ENCODE measurements around the gene C5orf15.

C5orf15 gene

DNA sequence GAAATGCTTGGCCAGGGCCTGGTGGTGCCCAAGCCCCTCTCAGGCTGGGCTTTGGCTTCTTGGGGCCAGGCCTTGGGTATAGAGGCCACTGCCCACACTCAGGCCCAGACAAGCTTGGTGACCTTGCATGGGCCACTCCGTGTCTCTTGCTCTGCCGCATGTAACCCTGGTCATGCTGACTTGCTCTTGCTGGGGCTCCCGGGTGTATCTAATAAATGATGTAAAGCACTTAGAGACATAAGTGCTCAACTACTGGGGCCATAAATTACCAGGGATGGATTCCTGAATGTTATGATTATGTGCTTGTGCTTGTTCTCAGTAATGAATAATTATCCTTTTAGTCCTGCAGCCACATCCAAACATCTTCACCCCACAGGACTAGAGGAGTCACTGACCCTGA is 54.0 kb downstream of the C5orf15 start:
- H3K4me3 ChIP-seq (ENCODE audit: low read length): no peak overlapping the region
- DNase-seq (ENCODE audit: low read depth): no peak
- no peak overlapping the region for H3K9ac ChIP-seq (ENCODE audit: low read length)
- peaks cover 47% of the 10 kb centered on the region for H3K27me3 ChIP-seq (replicated peaks; ENCODE audit: control insufficient read depth, insufficient read depth, low read length)
- no peaks in the 10 kb centered on the region for H3K9me3 ChIP-seq (ENCODE audit: control insufficient read depth, low read length)
- H3K4me1 ChIP-seq (ENCODE audit: control insufficient read depth, insufficient read depth, low read length): no peaks in the 10 kb centered on the region
- no peaks in the 10 kb centered on the region for H3K36me3 ChIP-seq (ENCODE audit: control insufficient read depth, insufficient read depth, low read length, severe bottlenecking)

DNA sequence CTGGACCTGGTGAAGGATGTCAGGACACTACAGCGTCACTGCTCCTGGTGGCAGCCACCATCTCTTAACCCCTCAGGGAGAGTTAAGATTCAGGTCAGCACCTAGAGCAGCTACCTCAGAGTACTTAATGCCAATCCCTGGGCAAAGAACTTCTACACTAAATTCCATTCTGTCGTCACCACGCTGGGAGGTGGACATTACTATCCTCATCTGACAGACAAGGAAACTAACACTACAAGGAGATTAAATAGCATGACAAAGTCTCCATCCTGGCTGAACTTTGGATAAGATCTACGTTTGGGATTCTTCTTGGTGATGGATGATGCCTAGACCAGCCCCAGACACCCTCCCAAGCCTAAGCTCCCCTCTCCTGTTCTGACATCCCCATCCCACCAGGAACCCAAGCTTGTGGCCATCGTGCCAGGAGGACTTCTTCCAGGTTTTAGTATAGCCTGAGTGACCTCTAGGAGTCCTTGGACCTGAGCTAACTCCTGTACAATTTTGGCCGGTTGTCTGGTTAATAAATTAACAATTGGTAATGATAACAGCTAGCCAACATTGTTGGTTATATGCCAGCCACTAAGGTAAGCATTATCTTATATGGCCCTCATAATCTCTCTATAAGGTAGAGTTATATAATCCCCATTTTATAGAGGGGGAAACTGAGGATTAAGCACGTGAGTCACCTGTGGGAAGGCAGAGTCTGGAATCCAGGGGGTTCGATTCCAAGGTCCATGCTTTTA is 54.8 kb downstream of the C5orf15 start:
- Histone ChIP-seq H3K4me3 (ENCODE audit: low read length) (no peak overlapping the region), H3K9ac (ENCODE audit: low read length) (no peak overlapping the region), H3K4me1 (ENCODE audit: control insufficient read depth, insufficient read depth, low read length) (no peaks in the 10 kb centered on the region), H3K9me3 (ENCODE audit: control insufficient read depth, low read length) (no peaks in the 10 kb centered on the region), H3K36me3 (ENCODE audit: control insufficient read depth, insufficient read depth, low read length, severe bottlenecking) (no peaks in the 10 kb centered on the region), H3K27me3 (replicated peaks; ENCODE audit: control insufficient read depth, insufficient read depth, low read length) (peaks cover 49% of the 10 kb centered on the region)
- DNase-seq (ENCODE audit: low read depth): no peak

DNA sequence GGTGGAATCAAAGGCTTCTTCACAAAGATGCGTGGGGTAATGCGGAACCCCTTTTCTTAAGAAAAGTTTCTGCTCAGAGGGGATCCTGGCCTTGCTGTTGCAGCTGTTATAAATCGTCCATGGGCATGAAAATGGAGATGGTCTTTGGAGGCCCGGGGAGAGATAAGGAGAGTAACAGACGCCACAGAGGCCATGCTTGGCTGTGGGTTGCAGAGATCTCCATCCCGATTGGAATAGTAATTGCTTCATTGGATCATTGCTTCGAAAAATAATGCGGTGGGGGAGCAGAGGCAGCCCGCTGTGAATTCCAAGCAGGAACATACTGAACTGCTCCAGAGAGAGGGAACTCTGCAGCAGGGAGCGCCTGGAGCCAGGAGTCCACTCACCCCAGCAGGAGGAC is 55.5 kb downstream of the C5orf15 start:
- Histone ChIP-seq H3K4me1 (ENCODE audit: control insufficient read depth, insufficient read depth, low read length) (no peaks in the 10 kb centered on the region), H3K9me3 (ENCODE audit: control insufficient read depth, low read length) (no peaks in the 10 kb centered on the region), H3K27me3 (replicated peaks; ENCODE audit: control insufficient read depth, insufficient read depth, low read length) (peaks cover 47% of the 10 kb centered on the region), H3K36me3 (ENCODE audit: control insufficient read depth, insufficient read depth, low read length, severe bottlenecking) (no peaks in the 10 kb centered on the region), H3K4me3 (ENCODE audit: low read length) (no peak overlapping the region), H3K9ac (ENCODE audit: low read length) (no peak overlapping the region)
- no peak for DNase-seq (ENCODE audit: low read depth)

DNA sequence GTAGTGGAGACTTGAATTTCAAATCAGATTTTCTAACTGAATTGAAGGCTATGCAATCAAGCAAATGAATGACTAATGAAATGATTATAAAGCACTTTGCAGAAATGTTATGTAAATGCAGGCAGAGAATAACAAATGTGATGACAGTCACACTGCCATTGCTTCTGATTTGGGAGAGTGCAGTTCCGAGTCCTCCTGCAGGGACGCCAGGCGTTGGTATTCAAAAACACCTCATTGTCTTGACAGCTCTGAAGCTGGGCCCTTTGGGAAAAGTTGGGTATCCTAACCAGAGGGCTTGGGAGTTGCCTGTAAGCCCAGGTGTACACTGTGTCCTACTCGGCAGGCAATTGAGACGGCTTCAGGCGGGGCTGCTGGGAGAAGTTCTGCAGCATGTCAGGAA is 57.9 kb downstream of the C5orf15 start:
- Histone ChIP-seq H3K36me3 (ENCODE audit: control insufficient read depth, insufficient read depth, low read length, severe bottlenecking) (no peaks in the 10 kb centered on the region), H3K9ac (ENCODE audit: low read length) (no peak overlapping the region), H3K9me3 (ENCODE audit: control insufficient read depth, low read length) (no peaks in the 10 kb centered on the region), H3K4me1 (ENCODE audit: control insufficient read depth, insufficient read depth, low read length) (no peaks in the 10 kb centered on the region), H3K4me3 (ENCODE audit: low read length) (no peak overlapping the region), H3K27me3 (replicated peaks; ENCODE audit: control insufficient read depth, insufficient read depth, low read length) (peaks cover 37% of the 10 kb centered on the region)
- no peak for DNase-seq (ENCODE audit: low read depth)

DNA sequence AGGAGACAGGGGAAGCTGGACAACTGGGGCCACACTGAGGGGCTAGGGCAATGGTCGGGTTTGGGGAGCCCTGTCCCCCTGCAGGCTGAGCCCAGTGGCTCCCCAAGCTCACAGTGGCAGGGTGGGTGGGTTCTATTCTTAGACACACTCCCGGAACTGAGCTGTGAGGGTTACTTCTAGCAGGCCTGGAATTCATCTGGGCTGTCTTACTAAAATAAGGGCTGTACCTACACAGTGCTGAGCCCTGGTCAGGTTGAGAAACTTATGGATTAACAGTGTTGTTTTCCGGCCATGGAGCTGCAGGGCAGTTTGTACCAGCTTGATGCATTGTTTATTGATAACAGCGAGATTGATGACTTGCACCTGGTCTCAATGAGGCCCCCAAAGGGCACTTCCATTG is 58.8 kb downstream of the C5orf15 start:
- DNase-seq (ENCODE audit: low read depth): no peak
- H3K27me3 ChIP-seq (replicated peaks; ENCODE audit: control insufficient read depth, insufficient read depth, low read length): peaks cover 46% of the 10 kb centered on the region
- no peak overlapping the region for H3K4me3 ChIP-seq (ENCODE audit: low read length)
- no peaks in the 10 kb centered on the region for H3K36me3 ChIP-seq (ENCODE audit: control insufficient read depth, insufficient read depth, low read length, severe bottlenecking)
- no peaks in the 10 kb centered on the region for H3K4me1 ChIP-seq (ENCODE audit: control insufficient read depth, insufficient read depth, low read length)
- H3K9me3 ChIP-seq (ENCODE audit: control insufficient read depth, low read length): no peaks in the 10 kb centered on the region
- no peak overlapping the region for H3K9ac ChIP-seq (ENCODE audit: low read length)

DNA sequence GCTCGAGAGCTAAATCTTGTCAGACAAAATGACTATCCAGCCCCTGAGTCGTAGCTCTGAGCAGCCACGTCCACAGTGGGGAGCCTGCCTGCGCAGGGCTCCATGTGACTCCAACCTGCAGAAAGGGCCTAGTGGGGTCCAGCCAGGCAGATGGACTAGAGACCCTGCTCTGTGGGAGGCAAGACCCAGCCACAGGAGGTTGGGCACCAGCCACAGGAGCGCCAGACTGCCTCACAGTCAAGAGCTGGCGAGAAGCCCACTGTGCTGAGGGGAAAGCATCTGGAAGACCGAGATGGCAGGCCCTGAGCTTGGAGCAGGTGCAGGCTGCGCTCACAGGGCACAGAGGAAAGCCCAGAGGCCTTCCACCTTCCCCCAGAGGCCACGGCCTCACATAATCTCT is 61.4 kb downstream of the C5orf15 start:
- Histone ChIP-seq H3K9me3 (ENCODE audit: control insufficient read depth, low read length) (no peaks in the 10 kb centered on the region), H3K36me3 (ENCODE audit: control insufficient read depth, insufficient read depth, low read length, severe bottlenecking) (no peaks in the 10 kb centered on the region), H3K9ac (ENCODE audit: low read length) (no peak overlapping the region), H3K4me1 (ENCODE audit: control insufficient read depth, insufficient read depth, low read length) (no peaks in the 10 kb centered on the region), H3K27me3 (replicated peaks; ENCODE audit: control insufficient read depth, insufficient read depth, low read length) (peaks cover 44% of the 10 kb centered on the region), H3K4me3 (ENCODE audit: low read length) (no peak overlapping the region)
- DNase-seq (ENCODE audit: low read depth): no peak

DNA sequence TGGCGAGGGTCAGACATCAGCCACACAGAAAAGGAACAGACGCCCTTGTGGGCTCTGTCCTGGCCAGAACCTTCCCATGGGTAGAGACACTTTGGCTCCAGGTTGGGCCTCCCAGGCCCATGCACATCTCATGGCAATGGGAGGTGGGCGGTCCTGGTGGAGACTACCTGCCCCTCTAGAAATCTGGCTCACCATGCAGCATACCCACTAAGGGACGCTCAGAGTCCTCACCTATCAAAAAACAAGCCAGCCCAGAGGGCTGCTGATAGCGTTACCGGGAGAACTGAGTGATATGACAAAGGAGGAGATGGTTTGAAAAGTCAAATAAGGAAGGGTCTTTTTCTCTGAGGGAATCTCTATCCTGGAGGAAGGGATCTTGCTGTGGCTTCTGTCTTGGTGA is 62.1 kb downstream of the C5orf15 start:
- Histone ChIP-seq H3K4me3 (ENCODE audit: low read length) (no peak overlapping the region), H3K27me3 (replicated peaks; ENCODE audit: control insufficient read depth, insufficient read depth, low read length) (peaks cover 43% of the 10 kb centered on the region), H3K4me1 (ENCODE audit: control insufficient read depth, insufficient read depth, low read length) (no peaks in the 10 kb centered on the region), H3K9ac (ENCODE audit: low read length) (no peak overlapping the region), H3K36me3 (ENCODE audit: control insufficient read depth, insufficient read depth, low read length, severe bottlenecking) (no peaks in the 10 kb centered on the region), H3K9me3 (ENCODE audit: control insufficient read depth, low read length) (no peaks in the 10 kb centered on the region)
- DNase-seq (ENCODE audit: low read depth): no peak
